Measurements from ENCODE around the gene GARIN5B.

DNA sequence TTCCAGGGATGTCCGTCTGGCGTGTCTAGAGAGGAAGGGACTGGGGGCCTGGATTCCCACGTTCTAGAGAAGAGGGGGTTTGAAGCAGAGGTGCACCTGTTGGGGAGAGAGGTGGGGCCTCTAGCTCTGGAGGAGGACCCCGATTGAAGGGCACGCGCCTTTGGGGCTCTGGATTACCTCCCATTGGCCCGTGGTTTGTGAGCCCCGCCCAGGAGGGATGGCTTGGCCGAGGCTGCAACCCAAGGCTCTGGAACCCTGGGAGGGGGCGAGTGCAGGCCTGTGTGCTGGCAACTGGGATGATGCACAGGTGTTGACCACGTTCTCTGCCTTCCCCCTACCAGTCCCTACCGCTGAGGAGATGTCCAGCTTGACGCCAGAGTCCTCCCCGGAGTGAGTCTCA lies 58.1 kb downstream of the GARIN5B start:
- no peak for TF ChIP-seq POLR2AphosphoS5 (IDR thresholded peaks at IDR 0.05)
- TF ChIP-seq, protein P1, sequence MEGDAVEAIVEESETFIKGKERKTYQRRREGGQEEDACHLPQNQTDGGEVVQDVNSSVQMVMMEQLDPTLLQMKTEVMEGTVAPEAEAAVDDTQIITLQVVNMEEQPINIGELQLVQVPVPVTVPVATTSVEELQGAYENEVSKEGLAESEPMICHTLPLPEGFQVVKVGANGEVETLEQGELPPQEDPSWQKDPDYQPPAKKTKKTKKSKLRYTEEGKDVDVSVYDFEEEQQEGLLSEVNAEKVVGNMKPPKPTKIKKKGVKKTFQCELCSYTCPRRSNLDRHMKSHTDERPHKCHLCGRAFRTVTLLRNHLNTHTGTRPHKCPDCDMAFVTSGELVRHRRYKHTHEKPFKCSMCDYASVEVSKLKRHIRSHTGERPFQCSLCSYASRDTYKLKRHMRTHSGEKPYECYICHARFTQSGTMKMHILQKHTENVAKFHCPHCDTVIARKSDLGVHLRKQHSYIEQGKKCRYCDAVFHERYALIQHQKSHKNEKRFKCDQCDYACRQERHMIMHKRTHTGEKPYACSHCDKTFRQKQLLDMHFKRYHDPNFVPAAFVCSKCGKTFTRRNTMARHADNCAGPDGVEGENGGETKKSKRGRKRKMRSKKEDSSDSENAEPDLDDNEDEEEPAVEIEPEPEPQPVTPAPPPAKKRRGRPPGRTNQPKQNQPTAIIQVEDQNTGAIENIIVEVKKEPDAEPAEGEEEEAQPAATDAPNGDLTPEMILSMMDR (IDR thresholded peaks at IDR 0.05) = no peak
- no peak for TF ChIP-seq POLR2A (IDR thresholded peaks at IDR 0.05)

Measured in prostate gland (tissue), 2 donors.